Endothelial cell of umbilical vein (primary cell): ENCODE data around the gene NEUROD4. TPM values are rescaled to one million over a fixed set of nuclear protein-coding genes. Genes with fewer than 3 reads are reported as not detected.

Experiments
- BruUV-seq: library from RNA; stranded (reverse); fragments of 400-500 nt; replicated peaks from 2 replicates; lab custom pipeline; 2021; lab: Mats Ljungman, UMichigan
- CTCF ChIA-PET: fragments of 300-600, 350-600 bp; sonication (Branson Sonifier 250); formaldehyde crosslinking; loops from one replicate; lab custom pipeline; 2021; ENCODE audit warnings: antibody characterized with exemption, inconsistent platforms; lab: Charles Lee
- POLR2A ChIA-PET: fragments of 300-600, 350-600 bp; sonication (Branson Sonifier 250); formaldehyde crosslinking; loops from one replicate; lab custom pipeline; 2021; ENCODE audit warnings: antibody characterized with exemption, inconsistent platforms; lab: Charles Lee
- DNase-seq: peaks from one replicate; pipeline ENCODE4 v3.0.0-alpha.2; 2011; ENCODE audit warnings: low read depth, low spot score
- FAIRE-seq: peaks from 2 replicates; lab custom pipeline; 2011; peaks lifted over from hg19 to GRCh38; lab: Jason Lieb, UNC
- H2AFZ ChIP-seq: 2 replicates; pipeline ENCODE4 v1.6.0; 2012; ENCODE audit warnings: low read depth, low read length, control low read depth, inconsistent platforms
- H3K27ac ChIP-seq: 2 replicates; pipeline ENCODE4 v1.5.1; 2011; ENCODE audit warnings: low read depth, mild to moderate bottlenecking, control low read depth, low read length, moderate library complexity; ENCODE audit not compliant: insufficient read depth
- H3K27me3 ChIP-seq, 2 experiments: 2 replicates each; pipeline versions ENCODE4 v1.6.0 to v1.6.1; 2011; ENCODE audit warnings: low read length in 2 of 2, mixed read lengths in 1 of 2; ENCODE audit not compliant: control insufficient read depth in 2 of 2, insufficient read depth in 2 of 2
- H3K36me3 ChIP-seq, 2 experiments: 2 replicates in 1 of 2; 3 replicates in 1 of 2; pipeline ENCODE4 v1.5.1; 2011; ENCODE audit warnings: low read length in 2 of 2, mild to moderate bottlenecking in 1 of 2, moderate library complexity in 1 of 2; ENCODE audit not compliant: control insufficient read depth in 2 of 2, insufficient read depth in 2 of 2; ENCODE audit errors: extremely low read depth in 1 of 2
- H3K4me1 ChIP-seq: 3 replicates; pipeline ENCODE4 v1.5.1; 2011; ENCODE audit warnings: mild to moderate bottlenecking, low read length; ENCODE audit not compliant: control insufficient read depth, insufficient read depth; ENCODE audit errors: extremely low read depth
- H3K4me2 ChIP-seq: 2 replicates; pipeline ENCODE4 v1.6.1; 2011; ENCODE audit warnings: low read length, control low read depth, mixed read lengths; ENCODE audit not compliant: insufficient read depth
- H3K4me3 ChIP-seq, 3 experiments: fragments of 200-600 bp in 1 of 3; sonication (generic), shearing (Covaris generic) in 1 of 3; replicated peaks in 1 of 3; 2 replicates each; pipeline ENCODE4 v1.5.1; 2011 to 2016; ENCODE audit warnings: control low read depth in 3 of 3, low read length in 3 of 3, mild to moderate bottlenecking in 2 of 3, inconsistent platforms in 1 of 3, low read depth in 1 of 3, moderate library complexity in 1 of 3; ENCODE audit not compliant: insufficient read depth in 1 of 3
- H3K79me2 ChIP-seq: 2 replicates; pipeline ENCODE4 v1.6.0; 2012; ENCODE audit warnings: low read length, inconsistent platforms; ENCODE audit not compliant: control insufficient read depth, insufficient read depth
- H3K9ac ChIP-seq: replicated peaks from 2 replicates; pipeline ENCODE3; 2011; ENCODE audit warnings: low read length, control low read depth; ENCODE audit not compliant: insufficient read depth; ENCODE audit errors: extremely low read depth
- H3K9me1 ChIP-seq: replicated peaks from 3 replicates; pipeline ENCODE4 v1.6.0; 2011; ENCODE audit warnings: mild to moderate bottlenecking, low read length; ENCODE audit not compliant: control insufficient read depth, insufficient read depth; ENCODE audit errors: extremely low read depth
- H3K9me3 ChIP-seq: replicated peaks from 2 replicates; pipeline ENCODE4 v1.5.1; 2012; ENCODE audit warnings: low read length, inconsistent platforms; ENCODE audit not compliant: control insufficient read depth, insufficient read depth
- H4K20me1 ChIP-seq: replicated peaks from 2 replicates; pipeline ENCODE3; 2011; ENCODE audit warnings: mild to moderate bottlenecking, low read length; ENCODE audit not compliant: control insufficient read depth, insufficient read depth; ENCODE audit errors: extremely low read depth
- EZH2 ChIP-seq: IDR thresholded peaks from 2 replicates; pipeline ENCODE4 v1.6.1; 2012; ENCODE audit warnings: borderline replicate concordance, low read depth, mild to moderate bottlenecking, moderate library complexity, low read length, inconsistent platforms; ENCODE audit not compliant: severe bottlenecking
- FOS ChIP-seq: IDR thresholded peaks from 2 replicates; pipeline ENCODE4 v1.6.1; 2011; ENCODE audit warnings: mild to moderate bottlenecking, low read length, moderate library complexity, borderline replicate concordance; ENCODE audit not compliant: insufficient read depth
- GATA2 ChIP-seq: IDR thresholded peaks from 2 replicates; pipeline ENCODE4 v1.7.0; 2011; ENCODE audit warnings: low read depth, mild to moderate bottlenecking, moderate library complexity, mixed read lengths, low read length; ENCODE audit not compliant: insufficient read length, insufficient read depth
- JUN ChIP-seq: IDR thresholded peaks from 2 replicates; pipeline ENCODE4 v1.6.1; 2011; ENCODE audit warnings: borderline replicate concordance, low read depth; ENCODE audit not compliant: insufficient read length, insufficient read depth
- MYC ChIP-seq: IDR thresholded peaks from one replicate; pipeline ENCODE4 v1.6.1; 2011; ENCODE audit warnings: mild to moderate bottlenecking, low read depth, low read length
- POLR2A ChIP-seq: IDR thresholded peaks from 2 replicates; pipeline ENCODE4 v1.6.1; 2012; ENCODE audit warnings: low read depth, mild to moderate bottlenecking, control low read depth, low read length
- POLR2AphosphoS5 ChIP-seq: IDR thresholded peaks from 2 replicates; pipeline ENCODE4 v1.6.1; 2012; ENCODE audit warnings: low read depth, mild to moderate bottlenecking, control low read depth, low read length, moderate library complexity; ENCODE audit not compliant: insufficient read depth
- dilution Hi-C: fragments of 300-500 bp; cut with MboI; formaldehyde crosslinking; loops from one replicate; pipeline ENCODE4 v1.15.0; 2019; ENCODE audit warnings: low sequenced_read_pairs; ENCODE audit not compliant: extremely low pct_ligation_motif_present
- intact Hi-C: fragments of 100-400 bp; cut with micrococcal nuclease; formaldehyde crosslinking; loops from one replicate; pipeline ENCODE4 v1.10.0; 2022
- polyA plus RNA-seq, 4 experiments: library from polyadenylated mRNA; depleted of rRNA in 3 of 4; stranded (reverse) in 3 of 4; unstranded in 1 of 4; fragments of >200 nt; gene quantifications; 2 replicates each; pipeline versions ENCODE4 v1.2.1 to v1.2.3, GENCODE V29; 2011 to 2012; ENCODE audit warnings: missing spikeins in 1 of 4
- total RNA-seq: library from RNA; stranded (reverse); gene quantifications from 2 replicates; pipeline ENCODE4 v1.2.3, GENCODE V29; 2021
- TF ChIP-seq, protein P1 (sequence below): IDR thresholded peaks from 2 replicates; pipeline ENCODE4 v1.6.1; 2011; ENCODE audit not compliant: insufficient read depth, insufficient read length
- TF ChIP-seq, protein P2 (sequence below), 2 donors: IDR thresholded peaks; 1 replicate in 1 of 2; 2 replicates in 1 of 2; pipeline ENCODE4 v1.5.1; 2011; ENCODE audit warnings: low read length in 2 of 2, mild to moderate bottlenecking in 2 of 2, moderate library complexity in 2 of 2, control low read depth in 1 of 2, inconsistent platforms in 1 of 2, low read depth in 1 of 2; ENCODE audit not compliant: insufficient read depth in 1 of 2; ENCODE audit errors: extremely low read depth in 1 of 2

The NEUROD4 gene
- total and polyA plus RNA-seq, 2 donors (not counting 3 experiments of a cell fraction or from before 2014, with no cell fraction given) = not detected

DNA sequence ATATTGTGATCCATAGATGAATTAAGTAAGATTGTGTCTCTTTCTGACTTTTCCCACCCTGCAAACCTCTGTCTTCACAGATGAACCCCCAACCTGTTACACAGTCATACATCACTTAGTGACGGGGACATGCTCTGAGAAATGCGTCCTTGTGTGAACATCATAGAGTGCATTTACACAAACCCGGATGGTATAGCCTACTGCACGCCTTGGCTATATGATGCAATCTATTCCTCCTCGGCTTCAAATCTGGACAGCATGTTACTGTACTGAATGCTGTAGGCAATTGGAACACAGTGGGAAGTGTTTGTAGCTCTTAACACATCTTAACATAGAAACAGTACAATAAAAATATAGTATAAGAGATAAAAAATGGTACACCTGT is 27.8 kb upstream of the NEUROD4 start:
- no peak overlapping the region for H3K4me2 ChIP-seq
- BruUV-seq = no TSS peak
- POLR2A ChIA-PET = no interaction called here
- TF ChIP-seq EZH2 = no peak
- TF ChIP-seq, protein P1, sequence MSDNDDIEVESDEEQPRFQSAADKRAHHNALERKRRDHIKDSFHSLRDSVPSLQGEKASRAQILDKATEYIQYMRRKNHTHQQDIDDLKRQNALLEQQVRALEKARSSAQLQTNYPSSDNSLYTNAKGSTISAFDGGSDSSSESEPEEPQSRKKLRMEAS = no peak
- TF ChIP-seq, protein P2, sequence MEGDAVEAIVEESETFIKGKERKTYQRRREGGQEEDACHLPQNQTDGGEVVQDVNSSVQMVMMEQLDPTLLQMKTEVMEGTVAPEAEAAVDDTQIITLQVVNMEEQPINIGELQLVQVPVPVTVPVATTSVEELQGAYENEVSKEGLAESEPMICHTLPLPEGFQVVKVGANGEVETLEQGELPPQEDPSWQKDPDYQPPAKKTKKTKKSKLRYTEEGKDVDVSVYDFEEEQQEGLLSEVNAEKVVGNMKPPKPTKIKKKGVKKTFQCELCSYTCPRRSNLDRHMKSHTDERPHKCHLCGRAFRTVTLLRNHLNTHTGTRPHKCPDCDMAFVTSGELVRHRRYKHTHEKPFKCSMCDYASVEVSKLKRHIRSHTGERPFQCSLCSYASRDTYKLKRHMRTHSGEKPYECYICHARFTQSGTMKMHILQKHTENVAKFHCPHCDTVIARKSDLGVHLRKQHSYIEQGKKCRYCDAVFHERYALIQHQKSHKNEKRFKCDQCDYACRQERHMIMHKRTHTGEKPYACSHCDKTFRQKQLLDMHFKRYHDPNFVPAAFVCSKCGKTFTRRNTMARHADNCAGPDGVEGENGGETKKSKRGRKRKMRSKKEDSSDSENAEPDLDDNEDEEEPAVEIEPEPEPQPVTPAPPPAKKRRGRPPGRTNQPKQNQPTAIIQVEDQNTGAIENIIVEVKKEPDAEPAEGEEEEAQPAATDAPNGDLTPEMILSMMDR (IDR thresholded peaks at IDR 0.05; ENCODE audit: extremely low read depth in 1 of 2, insufficient read depth in 1 of 2, low read depth in 1 of 2, low read length in 2 of 2) = no peak
- TF ChIP-seq POLR2AphosphoS5 = no peak
- no peak for TF ChIP-seq MYC
- no peak for TF ChIP-seq GATA2
- TF ChIP-seq POLR2A = no peak
- TF ChIP-seq FOS = no peak
- TF ChIP-seq JUN = no peak
- H3K36me3 ChIP-seq = no peaks in the 10 kb centered on the region
- no peak overlapping the region for H3K4me3 ChIP-seq
- no peak overlapping the region for H3K9ac ChIP-seq
- no peaks in the 10 kb centered on the region for H3K79me2 ChIP-seq
- no peak overlapping the region for H2AFZ ChIP-seq
- H3K9me3 ChIP-seq = no peaks in the 10 kb centered on the region
- CTCF ChIA-PET = interaction anchor here (1.1 to 6.7 kb wide), 12 partner anchors 9 to 665 kb away, joined by 3 to 249 read pairs (median 12); partner anchors contain the start of gene NEUROD4
- dilution Hi-C loops = no loop called here
- FAIRE-seq (no peak), DNase-seq (no peak)
- no peak overlapping the region for H3K27ac ChIP-seq
- no peaks in the 10 kb centered on the region for H4K20me1 ChIP-seq
- H3K9me1 ChIP-seq = no peaks in the 10 kb centered on the region
- intact Hi-C loops = loop anchor here (5.0 kb wide), 1 partner anchor 625 kb away; no protein-coding TSS in a partner anchor
- peaks cover 3 to 4% of the 10 kb centered on the region in 2 experiments for H3K27me3 ChIP-seq
- H3K4me1 ChIP-seq = no peaks in the 10 kb centered on the region
